HG02970 (cell line): ENCODE measurements around the gene DEFB131B.
"Not testable (repeated sequence)": the region's sequence is repeated elsewhere in the genome, so short reads cannot be mapped to it uniquely, and the experiment has no call there.

Experiments
- ATAC-seq: cut with Tn5 transposase; IDR thresholded peaks from one replicate; pipeline ENCODE4 v1.9.1; 2021; ENCODE audit warnings: mild to moderate bottlenecking, moderate library complexity, moderate number of reproducible peaks; ENCODE audit not compliant: unreplicated experiment, low FRiP score

DEFB131B gene

GRCh38 chr11:71910775-71911174, 32.5 kb downstream of the DEFB131B start:
- not testable (repeated sequence) for ATAC-seq

- ATAC-seq: not testable (repeated sequence)
Observed at GRCh38 chr11:71911321-71911985, 33.2 kb downstream of the DEFB131B start.

- ATAC-seq: not testable (repeated sequence)
Observed at GRCh38 chr11:71911986-71912340, 33.7 kb downstream of the DEFB131B start.

- ATAC-seq: no peak
Observed at GRCh38 chr11:71913756-71914526, 35.7 kb downstream of the DEFB131B start.

- ATAC-seq: no peak
Observed at GRCh38 chr11:71914617-71915189, 36.5 kb downstream of the DEFB131B start.

GRCh38 chr11:71917646-71918140, 39.4 kb downstream of the DEFB131B start:
- no peak for ATAC-seq

- ATAC-seq: peak; percentile 64
Observed at GRCh38 chr11:71927820-71928736, 49.8 kb downstream of the DEFB131B start, which contains the start of gene XNDC1N. XNDC1N (minus strand) TSS chr11:71928594; CDS start chr11:71923353, 5,241 bp downstream.

GRCh38 chr11:71928737-71929443, 50.6 kb downstream of the DEFB131B start, which contains the start of gene RNF121:
RNF121 (plus strand) TSS chr11:71929046; CDS start chr11:71929062, 16 bp downstream.
- peak; percentile 71 for ATAC-seq

- no peak for ATAC-seq
Observed at GRCh38 chr11:71929491-71929890, 51.2 kb downstream of the DEFB131B start.

- no peak for ATAC-seq
Observed at GRCh38 chr11:71930556-71931244, 52.4 kb downstream of the DEFB131B start.

GRCh38 chr11:71931245-71931602, 53.0 kb downstream of the DEFB131B start:
- ATAC-seq: no peak

- no peak for ATAC-seq
Observed at GRCh38 chr11:71933141-71933933, 55.1 kb downstream of the DEFB131B start.
